Osteoblast (primary cell): ENCODE measurements around the gene ULK3. TPM values are rescaled to one million over a fixed set of nuclear protein-coding genes. Genes with fewer than 3 reads are reported as not detected.
"Not testable (repeated sequence)": the region's sequence is repeated elsewhere in the genome, so short reads cannot be mapped to it uniquely, and the experiment has no call there.

Source experiments
- DNase-seq: peaks from one replicate; pipeline ENCODE4 v3.0.0; 2011; ENCODE audit warnings: low spot score, mixed read lengths; ENCODE audit not compliant: insufficient read length; ENCODE audit errors: missing footprints
- H2AFZ ChIP-seq: 2 replicates; pipeline ENCODE4 v1.6.0; 2011; ENCODE audit warnings: mild to moderate bottlenecking, low read length
- H3K27ac ChIP-seq: 2 replicates; pipeline ENCODE4 v1.5.1; 2011; ENCODE audit warnings: mild to moderate bottlenecking, low read depth, low read length, moderate library complexity
- H3K27me3 ChIP-seq: 2 replicates; pipeline ENCODE4 v1.6.0; 2012; ENCODE audit warnings: mild to moderate bottlenecking, control low read depth, inconsistent platforms, low read length, moderate library complexity; ENCODE audit not compliant: insufficient read depth
- H3K36me3 ChIP-seq: 2 replicates; pipeline ENCODE4 v1.5.1; 2011; ENCODE audit warnings: mild to moderate bottlenecking, low read length, control low read depth, moderate library complexity; ENCODE audit not compliant: insufficient read depth
- H3K4me1 ChIP-seq: 2 replicates; pipeline ENCODE4 v1.5.1; 2011; ENCODE audit warnings: mild to moderate bottlenecking, low read length, control low read depth, moderate library complexity; ENCODE audit not compliant: insufficient read depth
- H3K4me2 ChIP-seq: 2 replicates; pipeline ENCODE4 v1.6.0; 2011; ENCODE audit warnings: mild to moderate bottlenecking, low read length; ENCODE audit not compliant: insufficient read depth
- H3K4me3 ChIP-seq: fragments of 200-600 bp; sonication (generic); 3 replicates; pipeline ENCODE4 v1.5.1; 2012; ENCODE audit warnings: mild to moderate bottlenecking, low read length, inconsistent platforms; ENCODE audit not compliant: insufficient read depth
- H3K79me2 ChIP-seq: 2 replicates; pipeline ENCODE4 v1.6.0; 2012; ENCODE audit warnings: mild to moderate bottlenecking, low read length, control low read depth, inconsistent platforms; ENCODE audit not compliant: insufficient read depth
- H3K9me3 ChIP-seq: 2 replicates; pipeline ENCODE4 v1.5.1; 2011; ENCODE audit warnings: low read depth, low read length, control low read depth
- H4K20me1 ChIP-seq: 2 replicates; pipeline ENCODE4 v1.6.0; 2012; ENCODE audit warnings: mild to moderate bottlenecking, low read length, control low read depth; ENCODE audit not compliant: insufficient read depth
- CTCF ChIP-seq: IDR thresholded peaks from 2 replicates; pipeline ENCODE4 v1.5.1; 2011; ENCODE audit warnings: mild to moderate bottlenecking, low read depth, low read length, moderate library complexity; ENCODE audit errors: extremely low read depth
- total RNA-seq: library from RNA; depleted of rRNA; stranded (reverse); fragments of >200 nt; gene quantifications from 2 replicates; pipeline ENCODE4 v1.2.3, GENCODE V29; 2012

Gene ULK3
- total RNA-seq, 1 donor = 21.4 TPM

GRCh38 chr15:74890665-74890960 is 47.7 kb upstream of the ULK3 start:
- Histone ChIP-seq H3K79me2 (peaks cover 13% of the 10 kb centered on the region), H3K4me1 (peaks cover 16% of the 10 kb centered on the region), H3K27me3 (no peaks in the 10 kb centered on the region), H4K20me1 (no peaks in the 10 kb centered on the region), H2AFZ (peak overlapping the region; percentile 99), H3K36me3 (peaks cover 14% of the 10 kb centered on the region), H3K4me2 (peak overlapping the region; percentile 98), H3K27ac (peak overlapping the region; percentile 79), H3K9me3 (no peaks in the 10 kb centered on the region), H3K4me3 (peak overlapping the region; percentile 100)
- TF ChIP-seq CTCF = no peak
- DNase-seq = no peak

GRCh38 chr15:74889883-74890664 is 47.1 kb upstream of the ULK3 start, which contains the start of gene MPI:
Gene MPI, plus strand, starts transcription at chr15:74890042. Its CDS starts 32 bp downstream, at chr15:74890074.
- peaks cover 14% of the 10 kb centered on the region for H3K36me3 ChIP-seq
- H3K4me3 ChIP-seq = peak within 1 kb of the TSS; percentile 100
- peaks cover 13% of the 10 kb centered on the region for H3K79me2 ChIP-seq
- no peaks in the 10 kb centered on the region for H4K20me1 ChIP-seq
- H3K4me2 ChIP-seq = peak within 1 kb of the TSS; percentile 98
- DNase-seq = peak; percentile 100
- H3K27ac ChIP-seq = peak within 1 kb of the TSS; percentile 79
- peak within 1 kb of the TSS; percentile 99 for H2AFZ ChIP-seq
- peaks cover 17% of the 10 kb centered on the region for H3K4me1 ChIP-seq
- H3K27me3 ChIP-seq = no peaks in the 10 kb centered on the region
- no peak for TF ChIP-seq CTCF
- no peaks in the 10 kb centered on the region for H3K9me3 ChIP-seq

GRCh38 chr15:74889390-74889882 is 46.5 kb upstream of the ULK3 start:
- peak overlapping the region; percentile 100 for H3K4me3 ChIP-seq
- no peaks in the 10 kb centered on the region for H4K20me1 ChIP-seq
- no peaks in the 10 kb centered on the region for H3K27me3 ChIP-seq
- peak overlapping the region; percentile 99 for H2AFZ ChIP-seq
- peaks cover 14% of the 10 kb centered on the region for H3K36me3 ChIP-seq
- DNase-seq = peak; percentile 91
- peak overlapping the region; percentile 98 for H3K4me2 ChIP-seq
- H3K9me3 ChIP-seq = no peaks in the 10 kb centered on the region
- peaks cover 23% of the 10 kb centered on the region for H3K4me1 ChIP-seq
- peak overlapping the region; percentile 79 for H3K27ac ChIP-seq
- peaks cover 13% of the 10 kb centered on the region for H3K79me2 ChIP-seq
- TF ChIP-seq CTCF = no peak

GRCh38 chr15:74888716-74889115 is 45.8 kb upstream of the ULK3 start:
- no peak overlapping the region for H3K27ac ChIP-seq
- no peak overlapping the region for H3K4me2 ChIP-seq
- peak overlapping the region; percentile 99 for H2AFZ ChIP-seq
- no peak for DNase-seq
- no peak overlapping the region for H3K4me3 ChIP-seq
- TF ChIP-seq CTCF = no peak
- H3K79me2 ChIP-seq = peaks cover 13% of the 10 kb centered on the region
- no peaks in the 10 kb centered on the region for H4K20me1 ChIP-seq
- no peaks in the 10 kb centered on the region for H3K9me3 ChIP-seq
- H3K4me1 ChIP-seq = peaks cover 23% of the 10 kb centered on the region
- H3K27me3 ChIP-seq = no peaks in the 10 kb centered on the region
- peaks cover 13% of the 10 kb centered on the region for H3K36me3 ChIP-seq

- not testable (repeated sequence) for H4K20me1 ChIP-seq, H3K27ac ChIP-seq, H3K36me3 ChIP-seq, DNase-seq, H3K4me3 ChIP-seq, H3K4me2 ChIP-seq, H2AFZ ChIP-seq, H3K9me3 ChIP-seq, H3K27me3 ChIP-seq
- peaks cover 23% of the 10 kb centered on the region for H3K4me1 ChIP-seq
- H3K79me2 ChIP-seq = peaks cover 13% of the 10 kb centered on the region
Observed at GRCh38 chr15:74887537-74888193, 44.7 kb upstream of the ULK3 start.
